CD14-positive monocyte (primary cell): ENCODE results near the gene WDR81. TPM values are rescaled to one million over a fixed set of nuclear protein-coding genes. Genes with fewer than 3 reads are reported as not detected.

Experiments used
- DNase-seq, 3 donors: peaks; one replicate each; pipeline ENCODE4 v3.0.0-alpha.2; 2011 to 2022
- H2AFZ ChIP-seq: 2 replicates; pipeline ENCODE4 v1.6.0; 2012; ENCODE audit warnings: mild to moderate bottlenecking, low read depth, low read length, inconsistent platforms; ENCODE audit not compliant: insufficient read depth, poor library complexity, severe bottlenecking
- H3K27ac ChIP-seq, 2 donors: 1 replicate in 1 of 2; 2 replicates in 1 of 2; pipeline ENCODE4 v1.5.1; 2012 to 2013; ENCODE audit warnings: low read length in 2 of 2, control low read depth in 1 of 2, inconsistent platforms in 1 of 2, low read depth in 1 of 2, mild to moderate bottlenecking in 1 of 2
- H3K27me3 ChIP-seq, 2 donors: one replicate each; pipeline versions ENCODE4 v1.6.0 to v1.6.1; 2011 to 2013; ENCODE audit warnings: low read length in 2 of 2; ENCODE audit not compliant: control insufficient read depth in 2 of 2, insufficient read depth in 2 of 2
- H3K36me3 ChIP-seq, 2 donors: replicated peaks in 1 of 2; 1 replicate in 1 of 2; 2 replicates in 1 of 2; pipeline versions ENCODE4 v1.5.1 to v1.6.1; 2012 to 2013; ENCODE audit warnings: low read length in 2 of 2, control low read depth in 1 of 2, inconsistent platforms in 1 of 2, mild to moderate bottlenecking in 1 of 2; ENCODE audit not compliant: insufficient read depth in 2 of 2, control insufficient read depth in 1 of 2
- H3K4me1 ChIP-seq, 2 donors: 1 replicate in 1 of 2; 2 replicates in 1 of 2; pipeline versions ENCODE4 v1.5.1 to v1.6.1; 2012 to 2013; ENCODE audit warnings: low read length in 2 of 2, control low read depth in 1 of 2, inconsistent platforms in 1 of 2, mild to moderate bottlenecking in 1 of 2, moderate library complexity in 1 of 2; ENCODE audit not compliant: insufficient read depth in 2 of 2, control insufficient read depth in 1 of 2
- H3K4me2 ChIP-seq: replicated peaks from 2 replicates; pipeline ENCODE3; 2012; ENCODE audit warnings: low read length, moderate library complexity, mild to moderate bottlenecking; ENCODE audit not compliant: poor library complexity, severe bottlenecking; ENCODE audit errors: extremely low read depth
- H3K4me3 ChIP-seq, 3 experiments: fragments of 200-600 bp in 1 of 3; sonication (generic) in 1 of 3; replicated peaks in 1 of 3; 1 replicate in 2 of 3; 2 replicates in 1 of 3; pipeline ENCODE4 v1.5.1; 2011 to 2013; ENCODE audit warnings: low read length in 3 of 3, mild to moderate bottlenecking in 3 of 3, control low read depth in 2 of 3, low read depth in 2 of 3, inconsistent platforms in 1 of 3, moderate library complexity in 1 of 3
- H3K79me2 ChIP-seq: 2 replicates; pipeline ENCODE4 v1.6.0; 2012; ENCODE audit warnings: mild to moderate bottlenecking, control low read depth, inconsistent platforms, low read length, moderate library complexity; ENCODE audit not compliant: insufficient read depth
- H3K9ac ChIP-seq: 2 replicates; pipeline ENCODE4 v1.6.0; 2017; ENCODE audit warnings: low read length, mild to moderate bottlenecking; ENCODE audit not compliant: insufficient read depth, poor library complexity, severe bottlenecking
- H3K9me3 ChIP-seq, 2 donors: replicated peaks in 1 of 2; 1 replicate in 1 of 2; 2 replicates in 1 of 2; pipeline versions ENCODE4 v1.5.1 to v1.6.1; 2012 to 2013; ENCODE audit warnings: low read length in 2 of 2, control low read depth in 1 of 2; ENCODE audit not compliant: control insufficient read depth in 1 of 2, insufficient read depth in 1 of 2
- H4K20me1 ChIP-seq: 2 replicates; pipeline ENCODE4 v1.6.0; 2012; ENCODE audit warnings: mild to moderate bottlenecking, low read length, control low read depth, moderate library complexity; ENCODE audit not compliant: insufficient read depth
- H3K27ac Mint-ChIP-seq, 7 donors: one replicate each; pipeline ENCODE4 v1.8.0; 2020; ENCODE audit warnings: mild to moderate bottlenecking in 7 of 7, mixed read lengths in 7 of 7, moderate library complexity in 6 of 7, inconsistent platforms in 2 of 7
- H3K27me3 Mint-ChIP-seq, 3 donors: one replicate each; pipeline ENCODE4 v1.8.0; 2021 to 2022; ENCODE audit warnings: low read depth in 3 of 3, mild to moderate bottlenecking in 3 of 3, mixed read lengths in 3 of 3, moderate library complexity in 3 of 3, inconsistent platforms in 1 of 3
- H3K36me3 Mint-ChIP-seq, 2 donors: one replicate each; pipeline ENCODE4 v1.8.0; 2020; ENCODE audit warnings: mixed read lengths in 2 of 2, inconsistent platforms in 1 of 2, mild to moderate bottlenecking in 1 of 2
- H3K4me1 Mint-ChIP-seq: one replicate; pipeline ENCODE4 v1.8.0; 2020; ENCODE audit warnings: mild to moderate bottlenecking, mixed read lengths
- H3K4me3 Mint-ChIP-seq, 2 donors: one replicate each; pipeline ENCODE4 v1.8.0; 2020; ENCODE audit warnings: mild to moderate bottlenecking in 2 of 2, mixed read lengths in 2 of 2, moderate library complexity in 1 of 2
- H3K9me3 Mint-ChIP-seq, 7 donors: one replicate each; pipeline ENCODE4 v1.8.0; 2020 to 2022; ENCODE audit warnings: mixed read lengths in 7 of 7, mild to moderate bottlenecking in 6 of 7, moderate library complexity in 6 of 7, inconsistent platforms in 2 of 7
- WGBS: methylation state at CpG from one replicate; pipeline ENCODE4 v1.1.5; 2013; ENCODE audit warnings: missing lambda C conversion rate; ENCODE audit not compliant: insufficient coverage; 5-methylcytosine and 5-hydroxymethylcytosine counted together
- intact Hi-C, 2 donors: fragments of 100-400 bp; cut with micrococcal nuclease; formaldehyde crosslinking; loops; one replicate each; pipeline versions ENCODE4 v1.15.0 to v1.15.1; 2023
- polyA plus RNA-seq, 3 donors: library from polyadenylated mRNA; depleted of rRNA in 1 of 3; unstranded in 2 of 3; stranded (reverse) in 1 of 3; fragments of 300-500 nt in 2 of 3; fragments of >200 nt in 1 of 3; fragmentation: Illumina TruSeq in 2 of 3; gene quantifications; 1 replicate in 2 of 3; 2 replicates in 1 of 3; pipeline ENCODE4 v1.2.3, GENCODE V29; 2012 to 2021
- TF ChIP-seq, protein P1 (sequence below): fragments of 200-600 bp; IDR thresholded peaks from one replicate; pipeline ENCODE4 v1.8.0; 2022; ENCODE audit warnings: antibody characterized with exemption, mild to moderate bottlenecking

Gene WDR81
- polyA plus RNA-seq, 3 donors, result 6.2 to 45.4 (median 8.8) TPM

DNA sequence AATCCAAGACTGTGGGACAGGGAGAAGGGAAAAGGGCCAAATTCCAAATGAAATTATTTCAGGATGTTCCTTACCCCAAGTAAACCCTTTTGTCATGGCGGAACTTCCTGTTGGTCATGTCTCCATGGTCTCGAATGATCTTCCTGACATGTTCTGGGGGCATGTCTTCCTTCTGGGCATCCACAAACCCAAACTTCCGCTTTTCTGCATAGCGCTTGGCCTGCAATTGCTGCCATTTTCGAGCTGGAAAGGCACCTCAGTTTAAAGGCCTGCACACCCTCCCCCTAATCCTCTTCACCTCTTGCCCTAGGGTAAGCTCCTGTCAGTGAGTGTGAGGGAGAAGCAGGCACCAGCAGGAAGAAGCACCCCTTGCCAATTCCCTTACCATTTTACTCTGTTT is 41.0 kb upstream of the WDR81 start:
- H3K9ac ChIP-seq, result peak overlapping the region; percentile 93
- H3K27ac Mint-ChIP-seq, result peak overlapping the region; percentile 89 to 96 (median 94)
- peak overlapping the region; percentile 64 to 99 (median 94) for H3K4me3 ChIP-seq
- no peaks in the 10 kb centered on the region for H3K27me3 ChIP-seq
- H3K9me3 ChIP-seq, result no peaks in the 10 kb centered on the region
- intact Hi-C loops, result loop anchor here in 1 of 2 donors (5.0 kb wide), 1 partner anchor 34 kb away; no protein-coding TSS in a partner anchor
- H3K27me3 Mint-ChIP-seq, result peaks cover 0 to 1% (median 1%) of the 10 kb centered on the region in 3 donors
- peaks cover 44 to 51% of the 10 kb centered on the region in 2 donors for H3K36me3 ChIP-seq
- H3K4me2 ChIP-seq, result peak overlapping the region; percentile 95
- H2AFZ ChIP-seq, result no peak overlapping the region
- H3K4me1 ChIP-seq, result peaks cover 15 to 18% of the 10 kb centered on the region in 2 donors
- H3K79me2 ChIP-seq, result peaks cover 52% of the 10 kb centered on the region
- peaks cover 0 to 2% (median 0%) of the 10 kb centered on the region in 7 donors for H3K9me3 Mint-ChIP-seq
- H3K4me3 Mint-ChIP-seq, result peak overlapping the region; percentile 95 to 96
- H3K4me1 Mint-ChIP-seq, result peaks cover 17% of the 10 kb centered on the region
- H3K27ac ChIP-seq, result peak overlapping the region; percentile 79 to 89
- 17% methylated on average over 1 of the region's 5 CpGs for WGBS
- H4K20me1 ChIP-seq, result peaks cover 58% of the 10 kb centered on the region
- H3K36me3 Mint-ChIP-seq, result peaks cover 45 to 51% of the 10 kb centered on the region in 2 donors
- DNase-seq, result peak; percentile 18 to 47 (median 43)
- TF ChIP-seq, protein P1, sequence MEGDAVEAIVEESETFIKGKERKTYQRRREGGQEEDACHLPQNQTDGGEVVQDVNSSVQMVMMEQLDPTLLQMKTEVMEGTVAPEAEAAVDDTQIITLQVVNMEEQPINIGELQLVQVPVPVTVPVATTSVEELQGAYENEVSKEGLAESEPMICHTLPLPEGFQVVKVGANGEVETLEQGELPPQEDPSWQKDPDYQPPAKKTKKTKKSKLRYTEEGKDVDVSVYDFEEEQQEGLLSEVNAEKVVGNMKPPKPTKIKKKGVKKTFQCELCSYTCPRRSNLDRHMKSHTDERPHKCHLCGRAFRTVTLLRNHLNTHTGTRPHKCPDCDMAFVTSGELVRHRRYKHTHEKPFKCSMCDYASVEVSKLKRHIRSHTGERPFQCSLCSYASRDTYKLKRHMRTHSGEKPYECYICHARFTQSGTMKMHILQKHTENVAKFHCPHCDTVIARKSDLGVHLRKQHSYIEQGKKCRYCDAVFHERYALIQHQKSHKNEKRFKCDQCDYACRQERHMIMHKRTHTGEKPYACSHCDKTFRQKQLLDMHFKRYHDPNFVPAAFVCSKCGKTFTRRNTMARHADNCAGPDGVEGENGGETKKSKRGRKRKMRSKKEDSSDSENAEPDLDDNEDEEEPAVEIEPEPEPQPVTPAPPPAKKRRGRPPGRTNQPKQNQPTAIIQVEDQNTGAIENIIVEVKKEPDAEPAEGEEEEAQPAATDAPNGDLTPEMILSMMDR, result no peak

DNA sequence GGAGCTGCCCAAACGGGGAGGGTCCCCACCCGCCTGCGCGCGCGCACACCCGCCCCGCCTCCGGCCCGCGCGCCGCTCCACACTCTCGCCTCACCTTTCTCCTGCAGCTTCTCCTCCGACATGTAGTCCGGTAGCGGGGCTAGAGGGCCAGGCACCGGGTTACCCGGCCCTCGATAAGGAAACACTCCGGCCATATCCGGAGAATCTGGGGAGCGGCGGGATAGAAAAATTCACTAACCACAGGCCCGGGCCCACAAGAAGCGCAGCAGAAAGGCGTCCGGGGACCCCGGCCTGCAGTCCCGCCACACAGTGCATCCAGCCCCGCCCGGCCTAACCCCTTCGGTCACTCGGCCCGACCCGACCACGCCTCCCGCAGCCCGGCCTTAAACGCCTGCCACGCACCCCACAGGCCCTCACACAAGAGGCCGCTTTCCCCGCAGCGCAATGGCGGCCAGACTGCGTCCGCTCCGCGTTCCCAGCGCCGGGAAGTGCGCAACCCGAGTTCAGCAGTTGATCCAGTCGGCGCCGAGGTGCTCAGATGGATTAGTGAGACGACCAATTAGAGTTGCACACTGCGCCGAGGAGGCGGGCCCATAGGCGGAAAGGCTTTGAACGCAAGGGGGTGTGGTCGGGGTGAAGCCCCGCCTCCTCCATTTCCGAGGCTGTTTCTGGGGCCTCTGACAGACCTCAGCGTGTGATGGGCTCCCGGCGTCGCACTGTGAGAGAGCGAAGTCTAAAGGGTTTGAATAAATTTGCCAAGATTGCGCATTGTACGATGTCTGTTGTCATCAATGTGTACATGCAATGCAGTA is 39.9 kb upstream of the WDR81 start, which contains the start of gene PRPF8:
TSS of gene PRPF8 (minus strand) at position 490 of the 812 bp plus-strand sequence. CDS start at position 194, 296 bp downstream.
- Histone ChIP-seq H3K9me3 (no peaks in the 10 kb centered on the region), H3K79me2 (peaks cover 50% of the 10 kb centered on the region), H3K4me2 (peak within 1 kb of the TSS; percentile 95), H3K27ac (peak within 1 kb of the TSS; percentile 79 to 89), H4K20me1 (peaks cover 47% of the 10 kb centered on the region), H3K9ac (peak within 1 kb of the TSS; percentile 93), H3K4me3 (peak within 1 kb of the TSS; percentile 64 to 99 (median 94)), H3K27me3 (no peaks in the 10 kb centered on the region), H3K36me3 (peaks cover 33 to 39% of the 10 kb centered on the region in 2 donors), H3K4me1 (peaks cover 15 to 18% of the 10 kb centered on the region in 2 donors), H2AFZ (peak within 1 kb of the TSS; percentile 88)
- DNase-seq, result peak; percentile 97 to 98 (median 97)
- Mint-ChIP-seq H3K27me3 (peaks cover 0 to 1% (median 1%) of the 10 kb centered on the region in 3 donors), H3K4me3 (peak within 1 kb of the TSS; percentile 95 to 96), H3K9me3 (peaks cover 0 to 2% (median 0%) of the 10 kb centered on the region in 7 donors), H3K27ac (peak within 1 kb of the TSS; percentile 89 to 96 (median 94)), H3K36me3 (peaks cover 34 to 40% of the 10 kb centered on the region in 2 donors), H3K4me1 (peaks cover 17% of the 10 kb centered on the region)
- intact Hi-C loops, result loop anchor here (2.0 to 5.0 kb wide), 2 partner anchors 32 to 33 kb away; no protein-coding TSS in a partner anchor
- TF ChIP-seq, protein P1, result no peak
- under 1% methylated on average over 70 of the region's 72 CpGs for WGBS
